K562 (cell line): Measurements from ENCODE around the gene GULP1. TPM values are rescaled to one million over a fixed set of nuclear protein-coding genes. Genes with fewer than 3 reads are reported as not detected.

Experiments used
- ATAC-seq: fragments of 200-7000 bp; cut with Tn5 transposase; 3 replicates; pipeline ENCODE4 v1.9.1; 2020; ENCODE audit warnings: moderate library complexity
- BruUV-seq: library from RNA; stranded (reverse); fragments of 400-500 nt; replicated peaks from 2 replicates; lab custom pipeline; 2021; lab: Mats Ljungman, UMichigan
- CTCF ChIA-PET: fragments of 300-600 bp; formaldehyde crosslinking; extraction: SDS; loops from one replicate; lab custom pipeline; 2021; ENCODE audit warnings: low intra/inter-chr PET ratio; lab: Yijun Ruan, JAX
- POLR2A ChIA-PET: fragments of 300-600, 350-650 bp; sonication (Branson Sonifier 250); formaldehyde crosslinking; extraction: SDS; loops from one replicate; lab custom pipeline; 2021; ENCODE audit warnings: antibody characterized with exemption, inconsistent platforms; lab: Yijun Ruan, JAX
- DNase-seq, 4 experiments: peaks; one replicate each; pipeline versions ENCODE4 v3.0.0 to v3.0.0-alpha.2; 2011 to 2018; ENCODE audit warnings: low spot score in 3 of 4, mixed read lengths in 3 of 4; ENCODE audit errors: extremely low read depth in 1 of 4
- FAIRE-seq: peaks from 2 replicates; lab custom pipeline; 2011; peaks lifted over from hg19 to GRCh38; lab: Jason Lieb, UNC
- H2AFZ ChIP-seq: 2 replicates; pipeline ENCODE4 v1.6.0; 2011; ENCODE audit warnings: low read depth, low read length, control low read depth, inconsistent platforms
- H3K27ac ChIP-seq: fragments of 200-600 bp; 3 replicates; pipeline ENCODE4 v1.8.0; 2011; ENCODE audit warnings: low read depth, mild to moderate bottlenecking, control low read depth, inconsistent platforms, low read length, moderate library complexity, mixed read lengths; ENCODE audit errors: extremely low read depth
- H3K27me3 ChIP-seq, 2 experiments: fragments of 300-600 bp in 1 of 2; 2 replicates in 1 of 2; 3 replicates in 1 of 2; pipeline versions ENCODE4 v1.6.0 to v1.8.0; 2011; ENCODE audit warnings: inconsistent platforms in 2 of 2, low read length in 2 of 2, mild to moderate bottlenecking in 1 of 2, mixed read lengths in 1 of 2, moderate library complexity in 1 of 2; ENCODE audit not compliant: control insufficient read depth in 2 of 2, insufficient read depth in 2 of 2
- H3K36me3 ChIP-seq: fragments of 300-600 bp; 3 replicates; pipeline ENCODE4 v1.8.0; 2011; ENCODE audit warnings: mild to moderate bottlenecking, low read length, inconsistent platforms; ENCODE audit not compliant: control insufficient read depth, insufficient read depth
- H3K4me1 ChIP-seq, 2 experiments: fragments of 200-600 bp in 1 of 2; replicated peaks in 1 of 2; 2 replicates in 1 of 2; 3 replicates in 1 of 2; pipeline versions ENCODE4 v1.5.1 to v1.8.0; 2011; ENCODE audit warnings: inconsistent platforms in 2 of 2, low read length in 2 of 2, mild to moderate bottlenecking in 1 of 2, mixed read lengths in 1 of 2, moderate library complexity in 1 of 2; ENCODE audit not compliant: control insufficient read depth in 2 of 2, insufficient read depth in 2 of 2
- H3K4me2 ChIP-seq: 2 replicates; pipeline ENCODE4 v1.6.1; 2011; ENCODE audit warnings: low read length, control low read depth, inconsistent platforms, mixed read lengths; ENCODE audit not compliant: insufficient read depth
- H3K4me3 ChIP-seq: fragments of 200-600 bp; sonication (generic), shearing (Covaris generic); 2 replicates; pipeline ENCODE4 v1.5.1; 2016; ENCODE audit warnings: control low read depth, inconsistent platforms
- H3K79me2 ChIP-seq: fragments of 200-600 bp; 3 replicates; pipeline ENCODE4 v1.8.0; 2011; ENCODE audit warnings: low read length, inconsistent platforms; ENCODE audit not compliant: control insufficient read depth, insufficient read depth
- H3K9ac ChIP-seq, 2 experiments: 2 replicates each; pipeline versions ENCODE4 v1.6.0 to v1.6.1; 2011; ENCODE audit warnings: low read depth in 2 of 2, low read length in 2 of 2, control low read depth in 1 of 2, inconsistent platforms in 1 of 2, mild to moderate bottlenecking in 1 of 2, mixed read lengths in 1 of 2; ENCODE audit not compliant: insufficient read depth in 1 of 2
- H3K9me1 ChIP-seq: one replicate; pipeline ENCODE4 v1.6.0; 2011; ENCODE audit warnings: inconsistent platforms, mild to moderate bottlenecking, low read length, moderate library complexity; ENCODE audit not compliant: control insufficient read depth, insufficient read depth
- H3K9me3 ChIP-seq: replicated peaks from 2 replicates; pipeline ENCODE4 v1.5.1; 2011; ENCODE audit warnings: low read depth, low read length, inconsistent platforms; ENCODE audit not compliant: control insufficient read depth, insufficient read depth
- H4K20me1 ChIP-seq: replicated peaks from 2 replicates; pipeline ENCODE4 v1.6.1; 2011; ENCODE audit warnings: low read length, inconsistent platforms, mixed read lengths; ENCODE audit not compliant: control insufficient read depth, insufficient read depth
- ATF3 ChIP-seq, 2 experiments: fragments of 450-650 bp in 1 of 2; sonication (generic) in 1 of 2; formaldehyde crosslinking in 1 of 2; IDR thresholded peaks in 1 of 2; conservative IDR thresholded peaks in 1 of 2; 2 replicates each; pipeline versions ENCODE4 v1.6.1 to v1.8.1; 2016 to 2023; ENCODE audit warnings: mild to moderate bottlenecking in 2 of 2, moderate library complexity in 2 of 2, inconsistent platforms in 1 of 2, missing genetic modification reagents in 1 of 2
- BDP1 ChIP-seq: IDR thresholded peaks from 3 replicates; pipeline ENCODE4 v1.6.1; 2011; ENCODE audit not compliant: insufficient read length, insufficient read depth
- BMI1 ChIP-seq: fragments of 150-350 bp; IDR thresholded peaks from 2 replicates; pipeline ENCODE4 v1.6.1; 2014; ENCODE audit warnings: low read length
- CAMTA2 ChIP-seq: fragments of 250-450 bp; sonication (Bioruptor Pico); conservative IDR thresholded peaks from 2 replicates; pipeline ENCODE4 v1.5.1; 2022
- CREM ChIP-seq: IDR thresholded peaks from 2 replicates; pipeline ENCODE4 v1.6.1; 2014; ENCODE audit warnings: antibody characterized with exemption, low read depth
- EP300 ChIP-seq: IDR thresholded peaks from 2 replicates; pipeline ENCODE4 v1.6.1; 2012; ENCODE audit warnings: low read length, improper control_type of control experiment
- FOXK1 ChIP-seq: sonication (generic); formaldehyde crosslinking; IDR thresholded peaks from 2 replicates; pipeline ENCODE4 v1.8.0; 2022; ENCODE audit warnings: missing genetic modification reagents, mild to moderate bottlenecking, borderline replicate concordance
- HLTF ChIP-seq: fragments of 450-650 bp; IDR thresholded peaks from 2 replicates; pipeline ENCODE4 v1.6.1; 2016
- MCM7 ChIP-seq, 2 experiments: fragments of 450-650 bp; IDR thresholded peaks; 2 replicates each; pipeline ENCODE4 v1.6.1; 2016 to 2018
- MEF2A ChIP-seq: IDR thresholded peaks from 2 replicates; pipeline ENCODE4 v1.6.1; 2011; ENCODE audit warnings: low read depth, mild to moderate bottlenecking, low read length, moderate library complexity; ENCODE audit not compliant: control insufficient read depth
- NFIC ChIP-seq: fragments of 450-650 bp; IDR thresholded peaks from 2 replicates; pipeline ENCODE4 v1.6.1; 2017; ENCODE audit warnings: mild to moderate bottlenecking, inconsistent platforms
- NR4A1 ChIP-seq, 2 experiments: fragments of 250-450 bp in 1 of 2; fragments of 450-650 bp in 1 of 2; sonication (Bioruptor Pico) in 1 of 2; IDR thresholded peaks; 2 replicates each; pipeline versions ENCODE4 v1.4.0 to v1.6.1; 2016 to 2020; ENCODE audit warnings: mild to moderate bottlenecking in 2 of 2, missing compliant biosample characterization in 1 of 2, missing genetic modification characterization in 1 of 2, moderate library complexity in 1 of 2
- SREBF1 ChIP-seq: fragments of 150-350 bp; IDR thresholded peaks from 2 replicates; pipeline ENCODE4 v1.6.1; 2014; ENCODE audit warnings: antibody characterized with exemption, low read depth, low read length, borderline replicate concordance
- SRSF1 ChIP-seq: fragments of 200-400 bp; formaldehyde crosslinking; IDR thresholded peaks from 2 replicates; pipeline ENCODE4 v1.6.1; 2017; ENCODE audit warnings: mild to moderate bottlenecking, low read depth, low read length, moderate library complexity
- TEAD4 ChIP-seq, 2 experiments: sonication (generic) in 1 of 2; formaldehyde crosslinking in 1 of 2; IDR thresholded peaks; 2 replicates each; pipeline versions ENCODE4 v1.6.1 to v1.8.0; 2012 to 2022; ENCODE audit warnings: borderline replicate concordance in 1 of 2, inconsistent platforms in 1 of 2, low read length in 1 of 2, mild to moderate bottlenecking in 1 of 2, missing genetic modification reagents in 1 of 2
- ZKSCAN8 ChIP-seq: fragments of 200-800 bp; sonication (Bioruptor generic); IDR thresholded peaks from 2 replicates; pipeline ENCODE4 v1.6.1; 2016; ENCODE audit warnings: missing genetic modification characterization, missing compliant biosample characterization
- ZNF316 ChIP-seq: fragments of 450-650 bp; IDR thresholded peaks from 2 replicates; pipeline ENCODE4 v1.6.1; 2016
- WGBS: fragments of 100-300 bp; shearing (Covaris generic); methylation state at CpG from one replicate; pipeline ENCODE4 v1.1.6; 2016; ENCODE audit warnings: low coverage, mixed read lengths; ENCODE audit not compliant: insufficient coverage; ENCODE audit errors: missing lambda C conversion rate; 5-methylcytosine and 5-hydroxymethylcytosine counted together
- in situ Hi-C: fragments of 300-500 bp; cut with MboI; formaldehyde crosslinking; loops from 4 replicates; pipeline ENCODE4 v1.15.0; 2018; ENCODE audit warnings: inconsistent platforms, mixed read lengths
- intact Hi-C: fragments of 100-400 bp; cut with micrococcal nuclease; formaldehyde crosslinking; loops from 2 replicates; pipeline ENCODE4 v1.14.2; 2022
- polyA plus RNA-seq, 8 experiments: library from polyadenylated mRNA; depleted of rRNA in 4 of 8; stranded (reverse) in 5 of 8; unstranded in 3 of 8; fragments of >200 nt; fragmentation: Nextera tagmentation in 2 of 8; fragmentation: Illumina TruSeq in 1 of 8; extraction: Ambion mirVana in 2 of 8; extraction: Trizol in 1 of 8; gene quantifications; 2 replicates each; pipeline versions ENCODE4 v1.2.1 to v1.2.3, GENCODE V29; 2011 to 2014; ENCODE audit warnings: inconsistent platforms in 1 of 8, missing spikeins in 1 of 8
- total RNA-seq, 7 experiments: library from RNA; depleted of rRNA in 6 of 7; stranded (reverse); fragments of >200 nt in 6 of 7; fragmentation: Illumina TruSeq in 2 of 7; extraction: Trizol in 2 of 7; gene quantifications; 2 replicates each; pipeline versions ENCODE4 v1.2.1 to v1.2.3, GENCODE V29; 2011 to 2021; ENCODE audit warnings: low replicate concordance in 1 of 7

The GULP1 gene
- total and polyA plus RNA-seq, 9 of the 15 experiments (the other 6 are each of a cell fraction or from before 2014, with no cell fraction given): 8.5 to 25.3 (median 19.5) TPM

GRCh38 chr2:188576651-188577050 lies 285.0 kb downstream of the GULP1 start:
- CTCF ChIA-PET: no interaction called here
- Histone ChIP-seq H3K36me3 (no peaks in the 10 kb centered on the region; the same call in 2 of the 3 replicates), H3K4me3 (no peak overlapping the region), H3K9me3 (no peaks in the 10 kb centered on the region), H3K9me1 (no peaks in the 10 kb centered on the region), H3K79me2 (no peaks in the 10 kb centered on the region), H3K4me2 (no peak overlapping the region), H3K9ac (no peak overlapping the region), H4K20me1 (no peaks in the 10 kb centered on the region), H3K27me3 (no peaks in the 10 kb centered on the region), H3K4me1 (no peaks in the 10 kb centered on the region), H3K27ac (no peak overlapping the region), H2AFZ (no peak overlapping the region)
- DNase-seq (no peak), ATAC-seq (no peak), FAIRE-seq (no peak)
- WGBS: 89% methylated on average over 1 of the region's 1 CpG
- in situ Hi-C loops: no loop called here
- TF ChIP-seq ZNF316 (no peak), CAMTA2 (no peak), ZKSCAN8 (CRISPR knock-in tag) (no peak), SRSF1 (no peak), HLTF (no peak), NR4A1 (CRISPR knock-in tag; IDR thresholded peaks at IDR 0.05) (no peak), NR4A1 (tag; IDR thresholded peaks at IDR 0.05) (no peak)
- intact Hi-C loops: no loop called here
- no TSS peak for BruUV-seq
- POLR2A ChIA-PET: no interaction called here

GRCh38 chr2:188577231-188577630 lies 285.6 kb downstream of the GULP1 start:
- no peak overlapping the region for H3K27ac ChIP-seq
- no peaks in the 10 kb centered on the region; the same call in 2 of the 3 replicates for H3K36me3 ChIP-seq
- H3K4me1 ChIP-seq: no peaks in the 10 kb centered on the region
- no peak overlapping the region for H2AFZ ChIP-seq
- TF ChIP-seq SREBF1 (no peak), ATF3 (IDR thresholded peaks at IDR 0.05) (no peak), ATF3 (CRISPR knock-in tag; conservative IDR thresholded peaks at IDR 0.05) (no peak), BMI1 (no peak), ZNF316 (no peak), MCM7 (IDR thresholded peaks at IDR 0.05) (no peak), CREM (no peak), NFIC (no peak), TEAD4 (IDR thresholded peaks at IDR 0.05; ENCODE audit: low read length) (no peak), TEAD4 (CRISPR knock-in tag; IDR thresholded peaks at IDR 0.05; ENCODE audit: borderline replicate concordance) (no peak), MEF2A (no peak), BDP1 (no peak), FOXK1 (CRISPR knock-in tag) (no peak), EP300 (no peak)
- WGBS: 63% methylated on average over 2 of the region's 2 CpGs
- no peaks in the 10 kb centered on the region for H3K79me2 ChIP-seq
- no peaks in the 10 kb centered on the region for H3K27me3 ChIP-seq
- in situ Hi-C loops (no loop called here), intact Hi-C loops (no loop called here)
- H3K9me1 ChIP-seq: no peaks in the 10 kb centered on the region
- ATAC-seq (no peak), FAIRE-seq (no peak), DNase-seq (no peak)
- no peak overlapping the region for H3K9ac ChIP-seq
- no peaks in the 10 kb centered on the region for H4K20me1 ChIP-seq
- no TSS peak for BruUV-seq
- H3K4me3 ChIP-seq: no peak overlapping the region
- ChIA-PET CTCF (no interaction called here), POLR2A (no interaction called here)
- no peak overlapping the region for H3K4me2 ChIP-seq
- no peaks in the 10 kb centered on the region for H3K9me3 ChIP-seq
